Measurements from ENCODE around the gene UBE2L3. TPM values are rescaled to one million over a fixed set of nuclear protein-coding genes. Genes with fewer than 3 reads are reported as not detected.
A peak's percentile ranks its signal among the peaks of the same experiment; 100 is the strongest.

The UBE2L3 gene
- total and polyA plus RNA-seq, 2 experiments from 2014 or later, result 86.3 to 136 TPM

- TF ChIP-seq, protein P1, sequence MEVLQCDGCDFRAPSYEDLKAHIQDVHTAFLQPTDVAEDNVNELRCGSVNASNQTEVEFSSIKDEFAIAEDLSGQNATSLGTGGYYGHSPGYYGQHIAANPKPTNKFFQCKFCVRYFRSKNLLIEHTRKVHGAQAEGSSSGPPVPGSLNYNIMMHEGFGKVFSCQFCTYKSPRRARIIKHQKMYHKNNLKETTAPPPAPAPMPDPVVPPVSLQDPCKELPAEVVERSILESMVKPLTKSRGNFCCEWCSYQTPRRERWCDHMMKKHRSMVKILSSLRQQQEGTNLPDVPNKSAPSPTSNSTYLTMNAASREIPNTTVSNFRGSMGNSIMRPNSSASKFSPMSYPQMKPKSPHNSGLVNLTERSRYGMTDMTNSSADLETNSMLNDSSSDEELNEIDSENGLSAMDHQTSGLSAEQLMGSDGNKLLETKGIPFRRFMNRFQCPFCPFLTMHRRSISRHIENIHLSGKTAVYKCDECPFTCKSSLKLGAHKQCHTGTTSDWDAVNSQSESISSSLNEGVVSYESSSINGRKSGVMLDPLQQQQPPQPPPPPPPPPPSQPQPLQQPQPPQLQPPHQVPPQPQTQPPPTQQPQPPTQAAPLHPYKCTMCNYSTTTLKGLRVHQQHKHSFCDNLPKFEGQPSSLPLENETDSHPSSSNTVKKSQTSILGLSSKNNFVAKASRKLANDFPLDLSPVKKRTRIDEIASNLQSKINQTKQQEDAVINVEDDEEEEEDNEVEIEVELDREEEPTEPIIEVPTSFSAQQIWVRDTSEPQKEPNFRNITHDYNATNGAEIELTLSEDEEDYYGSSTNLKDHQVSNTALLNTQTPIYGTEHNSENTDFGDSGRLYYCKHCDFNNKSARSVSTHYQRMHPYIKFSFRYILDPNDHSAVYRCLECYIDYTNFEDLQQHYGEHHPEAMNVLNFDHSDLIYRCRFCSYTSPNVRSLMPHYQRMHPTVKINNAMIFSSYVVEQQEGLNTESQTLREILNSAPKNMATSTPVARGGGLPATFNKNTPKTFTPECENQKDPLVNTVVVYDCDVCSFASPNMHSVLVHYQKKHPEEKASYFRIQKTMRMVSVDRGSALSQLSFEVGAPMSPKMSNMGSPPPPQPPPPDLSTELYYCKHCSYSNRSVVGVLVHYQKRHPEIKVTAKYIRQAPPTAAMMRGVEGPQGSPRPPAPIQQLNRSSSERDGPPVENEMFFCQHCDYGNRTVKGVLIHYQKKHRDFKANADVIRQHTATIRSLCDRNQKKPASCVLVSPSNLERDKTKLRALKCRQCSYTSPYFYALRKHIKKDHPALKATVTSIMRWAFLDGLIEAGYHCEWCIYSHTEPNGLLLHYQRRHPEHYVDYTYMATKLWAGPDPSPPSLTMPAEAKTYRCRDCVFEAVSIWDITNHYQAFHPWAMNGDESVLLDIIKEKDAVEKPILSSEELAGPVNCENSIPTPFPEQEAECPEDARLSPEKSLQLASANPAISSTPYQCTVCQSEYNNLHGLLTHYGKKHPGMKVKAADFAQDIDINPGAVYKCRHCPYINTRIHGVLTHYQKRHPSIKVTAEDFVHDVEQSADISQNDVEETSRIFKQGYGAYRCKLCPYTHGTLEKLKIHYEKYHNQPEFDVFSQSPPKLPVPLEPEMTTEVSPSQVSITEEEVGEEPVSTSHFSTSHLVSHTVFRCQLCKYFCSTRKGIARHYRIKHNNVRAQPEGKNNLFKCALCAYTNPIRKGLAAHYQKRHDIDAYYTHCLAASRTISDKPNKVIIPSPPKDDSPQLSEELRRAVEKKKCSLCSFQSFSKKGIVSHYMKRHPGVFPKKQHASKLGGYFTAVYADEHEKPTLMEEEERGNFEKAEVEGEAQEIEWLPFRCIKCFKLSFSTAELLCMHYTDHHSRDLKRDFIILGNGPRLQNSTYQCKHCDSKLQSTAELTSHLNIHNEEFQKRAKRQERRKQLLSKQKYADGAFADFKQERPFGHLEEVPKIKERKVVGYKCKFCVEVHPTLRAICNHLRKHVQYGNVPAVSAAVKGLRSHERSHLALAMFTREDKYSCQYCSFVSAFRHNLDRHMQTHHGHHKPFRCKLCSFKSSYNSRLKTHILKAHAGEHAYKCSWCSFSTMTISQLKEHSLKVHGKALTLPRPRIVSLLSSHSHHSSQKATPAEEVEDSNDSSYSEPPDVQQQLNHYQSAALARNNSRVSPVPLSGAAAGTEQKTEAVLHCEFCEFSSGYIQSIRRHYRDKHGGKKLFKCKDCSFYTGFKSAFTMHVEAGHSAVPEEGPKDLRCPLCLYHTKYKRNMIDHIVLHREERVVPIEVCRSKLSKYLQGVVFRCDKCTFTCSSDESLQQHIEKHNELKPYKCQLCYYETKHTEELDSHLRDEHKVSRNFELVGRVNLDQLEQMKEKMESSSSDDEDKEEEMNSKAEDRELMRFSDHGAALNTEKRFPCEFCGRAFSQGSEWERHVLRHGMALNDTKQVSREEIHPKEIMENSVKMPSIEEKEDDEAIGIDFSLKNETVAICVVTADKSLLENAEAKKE (CRISPR knock-in tag; IDR thresholded peaks at IDR 0.05), result no peak
These were observed 30.8 kb downstream of the UBE2L3 start (continued) for GRCh38 chr22:21598302-21598701.

DNA sequence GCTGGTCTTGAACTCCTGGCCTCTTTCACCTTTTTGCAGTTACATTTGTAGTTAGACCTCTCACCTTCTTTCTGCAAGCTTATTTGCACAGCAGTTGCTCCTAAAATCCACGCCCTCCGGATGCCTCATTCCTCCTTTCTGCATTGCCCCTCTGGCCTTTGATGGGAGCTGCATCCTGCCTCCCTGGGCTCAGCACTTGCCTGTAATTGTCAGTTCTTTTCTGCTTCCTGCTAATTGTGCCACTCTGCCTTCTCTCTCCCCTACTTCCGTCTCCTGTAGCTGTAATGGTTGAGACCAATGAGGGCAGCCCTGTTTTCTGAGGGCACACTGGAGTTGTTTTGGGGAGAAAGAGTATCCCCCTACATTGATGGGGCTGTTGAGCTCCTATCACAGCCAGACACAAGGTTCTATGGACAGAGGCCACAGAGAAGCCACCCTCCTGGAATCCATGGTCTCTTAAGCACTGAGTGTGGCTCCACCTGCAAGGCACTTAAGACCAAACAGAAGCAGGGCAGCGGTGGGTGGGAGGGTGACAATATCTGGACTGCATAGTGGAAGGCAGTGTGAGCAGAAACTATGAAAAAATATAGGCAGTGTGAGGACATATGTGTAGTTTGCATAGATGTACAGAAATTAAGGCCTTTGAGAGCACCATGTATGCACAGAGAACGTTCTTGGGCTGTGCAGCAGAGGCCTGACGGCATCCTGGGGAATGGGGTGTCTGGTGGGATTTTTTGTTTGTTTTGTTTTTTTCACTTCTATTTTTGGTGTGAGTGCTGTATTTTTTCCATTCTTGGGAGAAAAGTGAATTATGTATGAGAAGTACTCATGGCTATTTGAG is 31.8 kb downstream of the UBE2L3 start:
- Histone ChIP-seq H3K4me1 (ENCODE audit: insufficient read depth) (no peaks in the 10 kb centered on the region), H3K4me3 (no peak overlapping the region), H3K27me3 (ENCODE audit: insufficient read depth) (no peaks in the 10 kb centered on the region), H3K27ac (ENCODE audit: low read depth) (no peak overlapping the region; the same call in 1 of the 2 replicates), H3K36me3 (ENCODE audit: insufficient read depth) (peaks cover 12% of the 10 kb centered on the region), H3F3A (replicated peaks; ENCODE audit: low read depth) (peaks cover 3% of the 10 kb centered on the region; the same call in 1 of the 2 replicates), H3K79me2 (replicated peaks; ENCODE audit: insufficient read depth) (peaks cover 99% of the 10 kb centered on the region), H3K9me2 (ENCODE audit: insufficient read depth) (no peaks in the 10 kb centered on the region), H2AFZ (no peak overlapping the region), H3K4me2 (no peak overlapping the region), H4K20me1 (replicated peaks; ENCODE audit: insufficient read depth) (peaks cover 77% of the 10 kb centered on the region)
- H3K4me1 Mint-ChIP-seq, result peaks cover 13% of the 10 kb centered on the region
- H3K4me3 Mint-ChIP-seq, result no peak overlapping the region
- DNase-seq (ENCODE audit: low spot score), result no peak
- H3K27me3 Mint-ChIP-seq (ENCODE audit: insufficient read depth, low read depth, poor library complexity), result peaks cover 2% of the 10 kb centered on the region
- no peaks in the 10 kb centered on the region; the same call in 2 of the 3 replicates for H3K9me3 Mint-ChIP-seq
- H3K36me3 Mint-ChIP-seq (ENCODE audit: low read depth), result peaks cover 39% of the 10 kb centered on the region
- ATAC-seq, result no peak
- peak overlapping the region; percentile 16 for H3K27ac Mint-ChIP-seq
- TF ChIP-seq NANOG (IDR thresholded peaks at IDR 0.05; ENCODE audit: borderline replicate concordance) (no peak), CTCF (conservative IDR thresholded peaks at IDR 0.05; ENCODE audit: low read depth in 2 of 2) (no peak), POLR2AphosphoS5 (IDR thresholded peaks at IDR 0.05; ENCODE audit: low read depth) (no peak), STAT1 (IDR thresholded peaks at IDR 0.05; ENCODE audit: unreplicated experiment) (no peak), ZNF331 (CRISPR knock-in tag; IDR thresholded peaks at IDR 0.05; ENCODE audit: low read depth) (no peak)
- TF ChIP-seq, protein P2, sequence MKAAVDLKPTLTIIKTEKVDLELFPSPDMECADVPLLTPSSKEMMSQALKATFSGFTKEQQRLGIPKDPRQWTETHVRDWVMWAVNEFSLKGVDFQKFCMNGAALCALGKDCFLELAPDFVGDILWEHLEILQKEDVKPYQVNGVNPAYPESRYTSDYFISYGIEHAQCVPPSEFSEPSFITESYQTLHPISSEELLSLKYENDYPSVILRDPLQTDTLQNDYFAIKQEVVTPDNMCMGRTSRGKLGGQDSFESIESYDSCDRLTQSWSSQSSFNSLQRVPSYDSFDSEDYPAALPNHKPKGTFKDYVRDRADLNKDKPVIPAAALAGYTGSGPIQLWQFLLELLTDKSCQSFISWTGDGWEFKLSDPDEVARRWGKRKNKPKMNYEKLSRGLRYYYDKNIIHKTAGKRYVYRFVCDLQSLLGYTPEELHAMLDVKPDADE (IDR thresholded peaks at IDR 0.05), result no peak
